Measurements from ENCODE around the gene GKN2.
"Not testable (repeated sequence)": the region's sequence is repeated elsewhere in the genome, so short reads cannot be mapped to it uniquely, and the experiment has no call there.

GKN2 gene

DNA sequence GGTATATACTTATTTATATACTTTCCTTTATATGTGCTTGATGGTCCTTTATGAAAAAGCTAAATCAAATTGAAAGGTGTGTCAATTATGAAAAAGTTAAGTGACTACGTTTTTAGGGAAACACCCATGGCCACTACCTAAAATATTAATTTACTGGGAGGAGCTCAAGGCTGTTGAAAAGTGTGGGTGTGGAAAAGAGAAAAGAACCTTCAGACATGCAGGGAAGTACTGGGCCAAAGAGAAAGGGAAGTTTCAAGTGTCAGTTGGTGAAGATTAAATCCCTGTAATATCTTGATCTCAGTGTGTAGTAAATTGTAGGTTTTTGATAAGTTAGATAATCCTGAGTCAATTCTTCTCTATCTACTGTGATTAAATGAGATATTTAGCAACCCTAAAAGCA lies 15.5 kb upstream of the GKN2 start:
- TF ChIP-seq, protein P1, sequence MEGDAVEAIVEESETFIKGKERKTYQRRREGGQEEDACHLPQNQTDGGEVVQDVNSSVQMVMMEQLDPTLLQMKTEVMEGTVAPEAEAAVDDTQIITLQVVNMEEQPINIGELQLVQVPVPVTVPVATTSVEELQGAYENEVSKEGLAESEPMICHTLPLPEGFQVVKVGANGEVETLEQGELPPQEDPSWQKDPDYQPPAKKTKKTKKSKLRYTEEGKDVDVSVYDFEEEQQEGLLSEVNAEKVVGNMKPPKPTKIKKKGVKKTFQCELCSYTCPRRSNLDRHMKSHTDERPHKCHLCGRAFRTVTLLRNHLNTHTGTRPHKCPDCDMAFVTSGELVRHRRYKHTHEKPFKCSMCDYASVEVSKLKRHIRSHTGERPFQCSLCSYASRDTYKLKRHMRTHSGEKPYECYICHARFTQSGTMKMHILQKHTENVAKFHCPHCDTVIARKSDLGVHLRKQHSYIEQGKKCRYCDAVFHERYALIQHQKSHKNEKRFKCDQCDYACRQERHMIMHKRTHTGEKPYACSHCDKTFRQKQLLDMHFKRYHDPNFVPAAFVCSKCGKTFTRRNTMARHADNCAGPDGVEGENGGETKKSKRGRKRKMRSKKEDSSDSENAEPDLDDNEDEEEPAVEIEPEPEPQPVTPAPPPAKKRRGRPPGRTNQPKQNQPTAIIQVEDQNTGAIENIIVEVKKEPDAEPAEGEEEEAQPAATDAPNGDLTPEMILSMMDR (conservative IDR thresholded peaks at IDR 0.05; ENCODE audit: low read depth, low read length) = no peak
- no peak overlapping the region for H3K4me3 ChIP-seq (ENCODE audit: low read depth, low read length)
- DNase-seq (ENCODE audit: low read depth) = no peak

DNA sequence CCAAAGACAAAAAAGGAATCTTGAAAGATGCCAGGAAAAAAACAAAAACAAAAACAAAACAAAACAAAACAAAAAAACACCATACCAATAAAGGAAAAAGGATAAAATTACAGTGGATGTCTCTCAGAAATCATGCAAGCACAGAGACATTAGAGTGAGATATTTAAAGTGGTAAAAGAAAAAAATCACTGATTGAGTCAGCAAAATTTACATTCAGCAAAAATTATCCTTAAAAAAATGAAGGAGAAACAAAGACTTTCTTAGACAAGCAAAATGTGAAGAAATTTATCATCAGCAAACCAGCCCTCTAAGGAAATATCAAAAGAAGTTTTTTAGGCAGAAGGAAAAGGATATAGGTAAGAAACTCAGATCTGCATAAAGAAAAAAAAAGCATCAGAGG lies 11.6 kb upstream of the GKN2 start:
- TF ChIP-seq, protein P1 (conservative IDR thresholded peaks at IDR 0.05; ENCODE audit: low read depth, low read length) = no peak
- no peak overlapping the region for H3K4me3 ChIP-seq (ENCODE audit: low read depth, low read length)
- DNase-seq (ENCODE audit: low read depth) = no peak

DNA sequence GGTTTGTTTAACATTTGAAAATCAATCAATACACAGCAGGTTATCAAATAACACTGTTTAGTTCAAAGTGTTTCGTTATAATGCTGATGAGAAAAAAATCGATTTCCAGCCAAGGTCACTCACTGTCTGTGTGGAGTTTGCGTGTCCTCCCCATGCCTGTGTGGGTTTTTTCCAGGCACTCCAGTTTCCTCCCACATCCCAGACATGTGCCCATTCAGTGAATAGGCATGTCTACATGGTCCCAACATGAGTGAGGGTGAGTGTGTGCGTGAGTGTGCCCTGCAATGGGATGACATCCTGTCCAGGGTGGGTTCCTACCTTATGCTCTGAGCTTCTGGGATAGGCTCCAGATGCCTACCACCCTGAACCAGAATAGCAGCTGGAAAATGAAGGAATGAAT lies 8.7 kb upstream of the GKN2 start:
- no peak for DNase-seq (ENCODE audit: low read depth)
- TF ChIP-seq, protein P1 (conservative IDR thresholded peaks at IDR 0.05; ENCODE audit: low read depth, low read length) = no peak
- no peak overlapping the region for H3K4me3 ChIP-seq (ENCODE audit: low read depth, low read length)

DNA sequence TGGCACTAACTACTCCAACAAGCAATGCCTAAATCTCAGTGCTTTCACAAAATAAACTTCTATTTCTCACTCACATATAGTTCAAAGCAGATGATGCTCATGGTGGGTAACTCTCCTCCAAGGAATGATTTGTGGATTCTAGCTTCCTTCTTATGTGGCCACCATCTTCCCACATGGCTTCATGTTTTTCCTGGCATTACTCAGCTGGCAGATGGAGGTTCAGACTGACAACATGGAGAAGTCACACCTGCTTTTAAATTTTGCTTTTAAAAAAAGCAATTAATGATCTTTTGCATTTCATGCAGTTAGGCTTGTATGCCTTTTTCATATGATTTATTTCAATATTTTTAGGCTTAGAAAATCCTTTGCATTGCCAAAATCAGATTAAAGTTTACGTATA lies 6.3 kb upstream of the GKN2 start:
- no peak overlapping the region for H3K4me3 ChIP-seq (ENCODE audit: low read depth, low read length)
- DNase-seq (ENCODE audit: low read depth) = no peak
- TF ChIP-seq, protein P1 (conservative IDR thresholded peaks at IDR 0.05; ENCODE audit: low read depth, low read length) = no peak

DNA sequence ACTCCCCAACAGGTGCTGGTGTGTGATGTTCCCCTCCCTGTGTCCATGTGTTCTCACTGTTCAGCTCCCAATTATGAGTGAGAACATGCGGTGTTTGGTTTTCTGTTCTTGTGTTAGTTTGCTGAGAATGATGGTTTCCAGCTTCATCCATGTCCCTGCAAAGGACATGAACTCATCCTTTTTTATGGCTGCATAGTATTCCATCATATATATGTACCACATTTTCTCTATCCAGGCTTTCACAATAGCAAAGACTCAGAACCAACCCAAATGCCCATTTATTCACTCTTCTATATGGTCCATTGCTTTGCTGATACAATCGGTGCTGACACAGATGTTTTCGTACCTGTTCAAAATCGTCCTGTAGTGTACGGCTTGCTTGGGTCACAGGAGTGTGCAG lies 2.7 kb upstream of the GKN2 start:
- not testable (repeated sequence) for DNase-seq (ENCODE audit: low read depth)

DNA sequence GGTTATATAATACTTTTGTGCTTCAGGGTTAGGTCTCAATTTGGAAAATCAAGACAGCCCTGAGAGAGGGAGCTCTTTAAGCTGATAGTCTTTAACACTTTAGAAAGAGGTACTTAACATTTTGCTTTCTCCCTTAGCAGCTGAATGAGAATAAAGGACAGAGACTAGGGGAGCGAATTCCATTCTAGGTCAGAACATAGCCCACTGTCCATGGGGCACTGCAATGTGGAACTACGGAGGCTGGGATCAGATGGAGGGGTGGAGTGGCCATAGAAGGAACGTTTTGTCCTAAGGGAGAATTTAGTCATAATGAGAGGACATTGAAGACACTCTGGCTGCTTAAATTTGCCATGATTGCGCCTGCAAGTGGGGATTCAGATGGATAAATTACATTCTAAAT lies 794 bp downstream of the GKN2 start:
- TF ChIP-seq, protein P1 (conservative IDR thresholded peaks at IDR 0.05; ENCODE audit: low read depth, low read length) = no peak
- no peak overlapping the region for H3K4me3 ChIP-seq (ENCODE audit: low read depth, low read length)

More for the DNA sequence above, 2.7 kb upstream of the GKN2 start:
- not testable (repeated sequence) for H3K4me3 ChIP-seq (ENCODE audit: low read depth, low read length)

DNA sequence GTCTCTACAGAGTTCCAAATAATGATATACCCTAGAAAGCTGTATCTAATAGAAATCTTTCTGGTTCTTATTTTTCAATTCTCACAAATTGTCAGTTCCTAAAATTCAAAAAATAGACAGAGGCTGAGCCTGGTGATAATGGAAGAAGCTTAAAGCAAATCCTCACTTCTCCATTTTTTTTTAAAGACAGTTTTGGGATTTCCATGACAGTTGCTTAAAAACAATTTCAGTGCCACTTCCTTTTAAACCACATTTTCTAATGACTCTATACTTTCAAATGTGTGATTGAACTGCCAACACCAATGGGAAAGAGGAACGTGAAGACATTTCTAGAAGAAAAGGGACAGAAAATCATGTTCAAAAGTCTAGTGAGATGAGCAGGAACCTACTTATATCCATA lies 4.0 kb downstream of the GKN2 start:
- no peak overlapping the region for H3K4me3 ChIP-seq (ENCODE audit: low read depth, low read length)
- no peak for DNase-seq (ENCODE audit: low read depth)
- TF ChIP-seq, protein P1 (conservative IDR thresholded peaks at IDR 0.05; ENCODE audit: low read depth, low read length) = no peak

More for the DNA sequence above, 794 bp downstream of the GKN2 start:
- no peak for DNase-seq (ENCODE audit: low read depth)

DNA sequence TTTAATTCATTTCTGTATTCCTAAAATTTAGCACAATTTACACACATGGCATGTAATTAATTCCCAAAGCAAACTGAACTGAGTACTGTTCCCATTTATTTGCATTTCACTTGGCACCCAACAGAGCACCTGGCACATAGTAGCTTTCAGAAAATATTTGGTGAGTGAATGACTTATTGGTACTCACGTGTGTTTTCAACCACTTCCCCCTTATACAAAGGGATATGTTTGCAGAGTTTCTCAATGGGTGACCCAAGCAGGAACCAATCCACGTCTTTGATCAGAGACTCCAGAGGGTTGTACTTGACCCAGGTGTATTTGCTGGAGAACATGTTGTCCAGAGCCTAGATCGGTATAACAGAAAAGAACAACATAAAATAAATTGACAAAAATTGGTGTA lies 6.6 kb downstream of the GKN2 start:
- TF ChIP-seq, protein P1 (conservative IDR thresholded peaks at IDR 0.05; ENCODE audit: low read depth, low read length) = no peak
- H3K4me3 ChIP-seq (ENCODE audit: low read depth, low read length) = no peak overlapping the region
- no peak for DNase-seq (ENCODE audit: low read depth)
